ENCODE results near the gene CENPC.

Gene CENPC

GRCh38 chr4:67522851-67523671 lies 22.2 kb downstream of the CENPC start:
- TF ChIP-seq CTCF (IDR thresholded peaks at IDR 0.05): no peak

- no peak for TF ChIP-seq CTCF (IDR thresholded peaks at IDR 0.05)
Observed at GRCh38 chr4:67522230-67522629, 23.1 kb downstream of the CENPC start.

- TF ChIP-seq CTCF (IDR thresholded peaks at IDR 0.05): no peak
Observed at GRCh38 chr4:67521506-67521905, 23.8 kb downstream of the CENPC start.

GRCh38 chr4:67520141-67520540 lies 25.2 kb downstream of the CENPC start:
- TF ChIP-seq CTCF (IDR thresholded peaks at IDR 0.05): no peak

- no peak for TF ChIP-seq CTCF (IDR thresholded peaks at IDR 0.05)
Observed at GRCh38 chr4:67512501-67512900, 32.8 kb downstream of the CENPC start.

GRCh38 chr4:67500373-67500772 lies 44.9 kb downstream of the CENPC start:
- no peak for TF ChIP-seq CTCF (IDR thresholded peaks at IDR 0.05)

GRCh38 chr4:67499799-67500198 lies 45.5 kb downstream of the CENPC start:
- no peak for TF ChIP-seq CTCF (IDR thresholded peaks at IDR 0.05)
